ENCODE measurements around the gene SPATA31E1. TPM values are rescaled to one million over a fixed set of nuclear protein-coding genes. Genes with fewer than 3 reads are reported as not detected.
"Not testable (repeated sequence)": the region's sequence is repeated elsewhere in the genome, so short reads cannot be mapped to it uniquely, and the experiment has no call there.

The SPATA31E1 gene
- total and polyA plus RNA-seq, 2 donors (not counting 1 experiment from before 2014, with no cell fraction given): not detected

GRCh38 chr9:87844506-87844905 is 38.2 kb upstream of the SPATA31E1 start:
- no peaks in the 10 kb centered on the region for H3K27me3 ChIP-seq (replicated peaks in 1 of 4; ENCODE audit: control extremely low read depth in 1 of 4, control insufficient read depth in 3 of 4, insufficient read depth in 4 of 4, low read length in 3 of 4)
- no peak for ATAC-seq (ENCODE audit: low read depth)
- no peak overlapping the region for H3K4me3 ChIP-seq (ENCODE audit: control extremely low read depth in 1 of 5, extremely low read depth in 1 of 5, insufficient read depth in 1 of 5, low read depth in 2 of 5, low read length in 4 of 5)
- H3K4me2 ChIP-seq (replicated peaks; ENCODE audit: low read depth, low read length, poor library complexity, severe bottlenecking): no peak overlapping the region
- H3K4me3 Mint-ChIP-seq: no peak overlapping the region
- peaks cover 0 to 16% (median 0%) of the 10 kb centered on the region in 3 donors for H3K9me3 ChIP-seq (ENCODE audit: control extremely low read depth in 1 of 3, control insufficient read depth in 2 of 3, insufficient read depth in 1 of 3, low read length in 2 of 3)
- H3K27me3 Mint-ChIP-seq: peaks cover 5% of the 10 kb centered on the region
- no peaks in the 10 kb centered on the region for H3K79me2 ChIP-seq (ENCODE audit: control insufficient read depth, insufficient read depth, low read length)
- H3K36me3 ChIP-seq (replicated peaks in 1 of 2; ENCODE audit: control extremely low read depth in 1 of 2, control insufficient read depth in 1 of 2, extremely low read depth in 1 of 2, insufficient read depth in 2 of 2, low read length in 1 of 2): no peaks in the 10 kb centered on the region
- H3K4me1 Mint-ChIP-seq: no peaks in the 10 kb centered on the region
- TF ChIP-seq CTCF (IDR thresholded peaks at IDR 0.05) (no peak), EZH2 (IDR thresholded peaks at IDR 0.05; ENCODE audit: borderline replicate concordance, insufficient read depth, low read depth, low read length, poor library complexity, severe bottlenecking) (no peak)
- ChIA-PET CTCF (no interaction called here), POLR2A (no interaction called here)
- no peaks in the 10 kb centered on the region for H3K4me1 ChIP-seq (ENCODE audit: control insufficient read depth in 2 of 2, insufficient read depth in 2 of 2, low read length in 2 of 2)
- no peak overlapping the region for H2AFZ ChIP-seq (ENCODE audit: insufficient read depth, low read depth, low read length, poor library complexity, severe bottlenecking)
- no peak for DNase-seq
- H4K20me1 ChIP-seq (ENCODE audit: control insufficient read depth, insufficient read depth, low read length, poor library complexity, severe bottlenecking): no peaks in the 10 kb centered on the region
- no peak overlapping the region for H3K27ac ChIP-seq (ENCODE audit: low read length in 2 of 2)
- intact Hi-C loops (cut with micrococcal nuclease): no loop called here
- WGBS (ENCODE audit: insufficient coverage): no CpG with 5 or more reads among the region's 2 CpGs
- no peak overlapping the region for H3K27ac Mint-ChIP-seq
- no peak overlapping the region for H3K9ac ChIP-seq (ENCODE audit: low read length)
- no peaks in the 10 kb centered on the region for H3K9me3 Mint-ChIP-seq (ENCODE audit: insufficient read depth)

GRCh38 chr9:87847817-87848216 is 34.9 kb upstream of the SPATA31E1 start:
- WGBS (ENCODE audit: insufficient coverage): no CpG with 5 or more reads among the region's 2 CpGs
- H3K79me2 ChIP-seq (ENCODE audit: control insufficient read depth, insufficient read depth, low read length); H3K9ac ChIP-seq (ENCODE audit: low read length); H3K9me3 Mint-ChIP-seq (ENCODE audit: insufficient read depth); H3K4me3 ChIP-seq (ENCODE audit: control extremely low read depth in 1 of 5, extremely low read depth in 1 of 5, insufficient read depth in 1 of 5, low read depth in 2 of 5, low read length in 4 of 5); H3K27ac ChIP-seq (ENCODE audit: low read length in 2 of 2); H3K4me1 ChIP-seq (ENCODE audit: control insufficient read depth in 2 of 2, insufficient read depth in 2 of 2, low read length in 2 of 2); H3K4me3 Mint-ChIP-seq; ATAC-seq (ENCODE audit: low read depth); H3K36me3 ChIP-seq (replicated peaks in 1 of 2; ENCODE audit: control extremely low read depth in 1 of 2, control insufficient read depth in 1 of 2, extremely low read depth in 1 of 2, insufficient read depth in 2 of 2, low read length in 1 of 2); H3K27me3 ChIP-seq (replicated peaks in 1 of 4; ENCODE audit: control extremely low read depth in 1 of 4, control insufficient read depth in 3 of 4, insufficient read depth in 4 of 4, low read length in 3 of 4); H3K27ac Mint-ChIP-seq; CTCF ChIA-PET; intact Hi-C loops (cut with micrococcal nuclease); H4K20me1 ChIP-seq (ENCODE audit: control insufficient read depth, insufficient read depth, low read length, poor library complexity, severe bottlenecking); DNase-seq; H3K4me2 ChIP-seq (replicated peaks; ENCODE audit: low read depth, low read length, poor library complexity, severe bottlenecking); H3K4me1 Mint-ChIP-seq; H3K27me3 Mint-ChIP-seq; POLR2A ChIA-PET; H2AFZ ChIP-seq (ENCODE audit: insufficient read depth, low read depth, low read length, poor library complexity, severe bottlenecking): not testable (repeated sequence)
- H3K9me3 ChIP-seq (ENCODE audit: control extremely low read depth in 1 of 3, control insufficient read depth in 2 of 3, insufficient read depth in 1 of 3, low read length in 2 of 3): peaks cover 0 to 10% (median 0%) of the 10 kb centered on the region in 3 donors

Measured in B cell (primary cell).